OCI-LY7 (cell line): ENCODE data around the gene DHX15. TPM values are rescaled to one million over a fixed set of nuclear protein-coding genes. Genes with fewer than 3 reads are reported as not detected.

Experiments
- BruUV-seq: library from RNA; stranded (reverse); fragments of 400-500 nt; replicated peaks from 2 replicates; lab custom pipeline; 2021; lab: Mats Ljungman, UMichigan
- CTCF ChIA-PET: fragments of 300-600 bp; sonication (Branson Sonifier 250); formaldehyde crosslinking; loops from one replicate; lab custom pipeline; 2022; ENCODE audit warnings: antibody characterized with exemption; ENCODE audit not compliant: unreplicated experiment; lab: Charles Lee
- POLR2A ChIA-PET: fragments of 300-600 bp; sonication (Branson Sonifier 250); formaldehyde crosslinking; loops from one replicate; lab custom pipeline; 2022; ENCODE audit warnings: antibody characterized with exemption; lab: Charles Lee
- DNase-seq: peaks from one replicate; pipeline ENCODE4 v3.0.0-alpha.2; 2015; ENCODE audit warnings: low spot score
- H2AFZ ChIP-seq: fragments of 200-600 bp; sonication (generic), shearing (Covaris generic); 2 replicates; pipeline ENCODE4 v1.6.1; 2014; ENCODE audit warnings: mild to moderate bottlenecking, antibody characterized with exemption, low read length, moderate library complexity
- H3K27ac ChIP-seq: fragments of 200-600 bp; sonication (generic); 2 replicates; pipeline ENCODE4 v1.5.1; 2014; ENCODE audit warnings: mixed run types, low read depth, mild to moderate bottlenecking, moderate library complexity, low read length, inconsistent platforms; ENCODE audit not compliant: poor library complexity, severe bottlenecking
- H3K36me3 ChIP-seq: fragments of 200-600 bp; sonication (generic); 2 replicates; pipeline ENCODE4 v1.6.1; 2014; ENCODE audit warnings: mild to moderate bottlenecking, antibody characterized with exemption, low read length, moderate library complexity, mixed read lengths; ENCODE audit not compliant: insufficient read depth
- H3K4me1 ChIP-seq: fragments of 200-600 bp; sonication (generic); 2 replicates; pipeline ENCODE4 v1.5.1; 2014; ENCODE audit warnings: mild to moderate bottlenecking, low read length; ENCODE audit not compliant: insufficient read depth, poor library complexity, severe bottlenecking
- H3K4me2 ChIP-seq: fragments of 200-600 bp; sonication (generic); 2 replicates; pipeline ENCODE4 v1.6.1; 2014; ENCODE audit warnings: mild to moderate bottlenecking, low read length
- H3K4me3 ChIP-seq: fragments of 200-600 bp; sonication (generic); 2 replicates; pipeline ENCODE4 v1.5.1; 2014; ENCODE audit warnings: mild to moderate bottlenecking, low read depth, low read length; ENCODE audit not compliant: poor library complexity, severe bottlenecking
- H3K79me2 ChIP-seq: fragments of 200-600 bp; sonication (generic); 2 replicates; pipeline ENCODE4 v1.6.1; 2016; ENCODE audit warnings: low read depth, mild to moderate bottlenecking, low read length, moderate library complexity, mixed read lengths; ENCODE audit not compliant: insufficient read depth
- H3K9me2 ChIP-seq: fragments of 200-600 bp; sonication (generic); 2 replicates; pipeline ENCODE4 v1.6.1; 2016; ENCODE audit warnings: mild to moderate bottlenecking, low read length, mixed read lengths; ENCODE audit not compliant: insufficient read depth
- H3K9me3 ChIP-seq: fragments of 200-600 bp; sonication (generic); 2 replicates; pipeline ENCODE4 v1.6.1; 2014; ENCODE audit warnings: mild to moderate bottlenecking, mixed run types, low read length, mixed read lengths
- H4K20me1 ChIP-seq: fragments of 200-600 bp; sonication (generic); 2 replicates; pipeline ENCODE4 v1.6.1; 2014; ENCODE audit warnings: mild to moderate bottlenecking, antibody characterized with exemption, low read length, moderate library complexity, mixed read lengths; ENCODE audit not compliant: insufficient read depth
- EZH2phosphoT487 ChIP-seq: fragments of 200-600 bp; sonication (generic); IDR thresholded peaks from 2 replicates; pipeline ENCODE4 v1.6.1; 2018; ENCODE audit warnings: low read depth, borderline replicate concordance, mild to moderate bottlenecking, mixed run types, antibody characterized with exemption, low read length, moderate library complexity, mixed read lengths
- intact Hi-C: fragments of 100-400 bp; cut with micrococcal nuclease; formaldehyde crosslinking; loops from one replicate; pipeline ENCODE4 v1.10.0; 2022; ENCODE audit not compliant: unreplicated experiment
- total RNA-seq, 2 experiments: library from RNA; depleted of rRNA in 1 of 2; stranded (reverse); fragments of >200 nt in 1 of 2; shearing (Covaris generic) in 1 of 2; gene quantifications; 2 replicates each; pipeline ENCODE4 v1.2.3, GENCODE V29; 2014 to 2022
- TF ChIP-seq, protein P1 (sequence below): fragments of 200-600 bp; sonication (generic); conservative IDR thresholded peaks from 2 replicates; pipeline ENCODE4 v1.5.1; 2014; ENCODE audit warnings: mild to moderate bottlenecking, antibody characterized with exemption, low read length, moderate library complexity, mixed read lengths

Gene DHX15
- total RNA-seq, 2 experiments from 2014 or later: 189 to 237 TPM

DNA sequence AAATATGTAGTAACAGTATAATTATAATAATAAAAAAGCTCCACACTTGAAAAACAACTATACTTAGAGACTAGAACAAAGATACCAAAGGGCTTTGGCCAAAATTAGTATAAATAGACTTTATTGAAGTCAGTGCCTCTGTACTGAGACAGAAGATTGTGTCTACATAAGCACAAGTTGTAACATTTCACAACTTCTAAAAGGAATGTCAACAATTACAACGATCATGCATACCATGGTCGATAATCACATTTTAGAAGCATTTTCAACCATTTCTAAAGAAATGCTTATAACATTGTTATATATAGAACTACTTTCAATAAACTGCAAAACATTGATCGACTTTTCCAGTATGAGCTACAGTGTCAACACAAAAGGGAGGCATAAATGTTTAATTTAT lies 57.0 kb downstream of the DHX15 start:
- Histone ChIP-seq H3K9me2 (no peaks in the 10 kb centered on the region), H3K9me3 (no peaks in the 10 kb centered on the region), H3K4me3 (no peak overlapping the region), H2AFZ (no peak overlapping the region), H4K20me1 (0 out of 2 replicates have a peak, but pooled peaks cover 3% of the 10 kb centered on the region), H3K4me2 (no peak overlapping the region), H3K4me1 (no peaks in the 10 kb centered on the region), H3K79me2 (peaks cover 18% of the 10 kb centered on the region), H3K36me3 (peaks cover 100% of the 10 kb centered on the region), H3K27ac (no peak overlapping the region)
- ChIA-PET CTCF (no interaction called here), POLR2A (interaction anchor here (0.5 to 4.1 kb wide), 5 partner anchors 11 to 668 kb away, joined by 3 to 34 read pairs (median 4); partner anchors contain the start of gene DHX15)
- TSS peak; percentile 6 for BruUV-seq
- no peak for DNase-seq
- TF ChIP-seq, protein P1, sequence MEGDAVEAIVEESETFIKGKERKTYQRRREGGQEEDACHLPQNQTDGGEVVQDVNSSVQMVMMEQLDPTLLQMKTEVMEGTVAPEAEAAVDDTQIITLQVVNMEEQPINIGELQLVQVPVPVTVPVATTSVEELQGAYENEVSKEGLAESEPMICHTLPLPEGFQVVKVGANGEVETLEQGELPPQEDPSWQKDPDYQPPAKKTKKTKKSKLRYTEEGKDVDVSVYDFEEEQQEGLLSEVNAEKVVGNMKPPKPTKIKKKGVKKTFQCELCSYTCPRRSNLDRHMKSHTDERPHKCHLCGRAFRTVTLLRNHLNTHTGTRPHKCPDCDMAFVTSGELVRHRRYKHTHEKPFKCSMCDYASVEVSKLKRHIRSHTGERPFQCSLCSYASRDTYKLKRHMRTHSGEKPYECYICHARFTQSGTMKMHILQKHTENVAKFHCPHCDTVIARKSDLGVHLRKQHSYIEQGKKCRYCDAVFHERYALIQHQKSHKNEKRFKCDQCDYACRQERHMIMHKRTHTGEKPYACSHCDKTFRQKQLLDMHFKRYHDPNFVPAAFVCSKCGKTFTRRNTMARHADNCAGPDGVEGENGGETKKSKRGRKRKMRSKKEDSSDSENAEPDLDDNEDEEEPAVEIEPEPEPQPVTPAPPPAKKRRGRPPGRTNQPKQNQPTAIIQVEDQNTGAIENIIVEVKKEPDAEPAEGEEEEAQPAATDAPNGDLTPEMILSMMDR: no peak
- TF ChIP-seq EZH2phosphoT487: no peak
- intact Hi-C loops: no loop called here

DNA sequence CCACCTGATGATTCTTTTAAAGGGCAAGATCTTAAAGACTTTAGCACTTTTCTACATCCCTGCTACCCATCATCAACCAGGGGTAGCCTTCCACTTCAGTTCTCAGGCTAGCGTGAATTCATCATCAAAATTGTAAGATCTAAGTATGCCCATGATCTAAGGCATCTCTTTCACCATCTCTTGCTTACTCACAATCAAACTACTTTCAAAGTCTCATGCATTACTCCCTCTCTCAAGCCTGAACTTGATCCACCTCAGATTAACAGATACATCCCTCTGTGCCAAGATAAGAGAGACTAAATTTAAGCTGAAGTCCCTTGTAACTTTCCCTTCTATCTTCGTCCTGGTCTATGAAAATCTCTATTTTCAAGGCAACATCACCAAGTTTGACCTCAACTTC lies 62.8 kb downstream of the DHX15 start:
- Histone ChIP-seq H2AFZ (no peak overlapping the region), H3K9me3 (no peaks in the 10 kb centered on the region), H3K9me2 (no peaks in the 10 kb centered on the region), H3K4me3 (no peak overlapping the region), H3K36me3 (peaks cover 97% of the 10 kb centered on the region), H3K4me1 (no peaks in the 10 kb centered on the region), H4K20me1 (0 out of 2 replicates have a peak, but pooled peaks cover 4% of the 10 kb centered on the region), H3K4me2 (no peak overlapping the region), H3K79me2 (peaks cover 4% of the 10 kb centered on the region; the same call in 1 of the 2 replicates), H3K27ac (no peak overlapping the region)
- intact Hi-C loops: no loop called here
- no TSS peak for BruUV-seq
- ChIA-PET CTCF (no interaction called here), POLR2A (interaction anchor here (1.0 to 1.3 kb wide), 3 partner anchors 18 to 30 kb away, joined by 3 to 5 read pairs (median 3); no protein-coding TSS in a partner anchor)
- DNase-seq: no peak
- no peak for TF ChIP-seq EZH2phosphoT487
- TF ChIP-seq, protein P1: no peak

DNA sequence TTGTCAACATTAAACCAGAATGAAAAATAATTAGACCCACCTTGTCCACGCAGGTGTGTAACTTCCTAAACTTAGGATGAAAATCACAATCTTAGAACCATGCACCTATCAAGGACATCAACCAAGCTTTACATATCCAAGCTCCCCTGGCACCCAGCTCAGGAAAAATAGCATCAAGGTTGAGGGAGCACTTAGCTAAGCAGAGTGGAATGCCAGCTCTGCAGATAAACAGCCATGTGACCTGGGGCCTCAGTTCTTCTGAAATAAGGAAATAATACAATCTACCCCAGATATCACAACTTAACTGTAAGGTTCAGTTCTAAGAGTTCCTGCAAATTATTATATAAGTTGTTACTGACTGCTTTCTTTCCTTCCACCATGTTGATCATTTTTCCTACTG lies 64.7 kb downstream of the DHX15 start:
- Histone ChIP-seq H3K9me2 (no peaks in the 10 kb centered on the region), H3K4me2 (no peak overlapping the region), H3K79me2 (peaks cover 3% of the 10 kb centered on the region; the same call in 1 of the 2 replicates), H3K4me1 (no peaks in the 10 kb centered on the region), H3K9me3 (no peaks in the 10 kb centered on the region), H2AFZ (no peak overlapping the region), H4K20me1 (0 out of 2 replicates have a peak, but pooled peaks cover 4% of the 10 kb centered on the region), H3K36me3 (peaks cover 91% of the 10 kb centered on the region), H3K4me3 (no peak overlapping the region), H3K27ac (no peak overlapping the region)
- no TSS peak for BruUV-seq
- intact Hi-C loops: no loop called here
- TF ChIP-seq, protein P1: no peak
- no peak for TF ChIP-seq EZH2phosphoT487
- ChIA-PET CTCF (no interaction called here), POLR2A (interaction anchor here (1.0 to 1.3 kb wide), 2 partner anchors 25 to 47 kb away, joined by 3 read pairs; no protein-coding TSS in a partner anchor)
- DNase-seq: no peak
